GM13977 (cell line): Measurements from ENCODE around the gene BABAM2.
"Not testable (repeated sequence)": the region's sequence is repeated elsewhere in the genome, so short reads cannot be mapped to it uniquely, and the experiment has no call there.

Experiments
- DNase-seq: peaks from one replicate; pipeline ENCODE4 v3.0.0; 2012; ENCODE audit warnings: low spot score
- in situ Hi-C: fragments of 300-500 bp; cut with MboI; formaldehyde crosslinking; loops from one replicate; pipeline ENCODE4 v1.12.0; 2022; ENCODE audit warnings: low sequenced_read_pairs, low pct_unique_long_range_greater_than_20kb, mixed read lengths, inconsistent platforms; ENCODE audit not compliant: unreplicated experiment
- TF ChIP-seq, protein P1 (sequence below): IDR thresholded peaks from 2 replicates; pipeline ENCODE4 v1.5.1; 2012; ENCODE audit warnings: mild to moderate bottlenecking, control low read depth; ENCODE audit not compliant: insufficient read depth; ENCODE audit errors: extremely low read depth, missing control alignments

BABAM2 gene

DNA sequence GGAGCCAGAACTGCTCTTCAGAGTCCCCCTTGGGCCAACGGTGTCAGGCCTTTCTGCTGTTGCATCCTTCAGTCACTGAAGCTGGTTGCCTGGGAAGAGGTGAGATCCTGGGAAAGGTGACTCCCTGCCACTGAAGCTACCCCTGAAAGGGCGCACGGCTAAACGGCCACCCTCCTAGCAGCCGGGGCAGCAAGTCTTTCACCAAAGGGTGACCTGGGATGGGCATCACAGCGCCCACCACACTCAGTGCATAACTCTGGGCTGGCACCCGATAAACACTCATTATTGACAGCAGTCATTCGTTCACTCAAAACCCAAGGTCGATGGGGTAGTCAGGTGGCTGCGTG lies 475.6 kb downstream of the BABAM2 start:
- DNase-seq: no peak
- in situ Hi-C loops: no loop called here
- TF ChIP-seq, protein P1, sequence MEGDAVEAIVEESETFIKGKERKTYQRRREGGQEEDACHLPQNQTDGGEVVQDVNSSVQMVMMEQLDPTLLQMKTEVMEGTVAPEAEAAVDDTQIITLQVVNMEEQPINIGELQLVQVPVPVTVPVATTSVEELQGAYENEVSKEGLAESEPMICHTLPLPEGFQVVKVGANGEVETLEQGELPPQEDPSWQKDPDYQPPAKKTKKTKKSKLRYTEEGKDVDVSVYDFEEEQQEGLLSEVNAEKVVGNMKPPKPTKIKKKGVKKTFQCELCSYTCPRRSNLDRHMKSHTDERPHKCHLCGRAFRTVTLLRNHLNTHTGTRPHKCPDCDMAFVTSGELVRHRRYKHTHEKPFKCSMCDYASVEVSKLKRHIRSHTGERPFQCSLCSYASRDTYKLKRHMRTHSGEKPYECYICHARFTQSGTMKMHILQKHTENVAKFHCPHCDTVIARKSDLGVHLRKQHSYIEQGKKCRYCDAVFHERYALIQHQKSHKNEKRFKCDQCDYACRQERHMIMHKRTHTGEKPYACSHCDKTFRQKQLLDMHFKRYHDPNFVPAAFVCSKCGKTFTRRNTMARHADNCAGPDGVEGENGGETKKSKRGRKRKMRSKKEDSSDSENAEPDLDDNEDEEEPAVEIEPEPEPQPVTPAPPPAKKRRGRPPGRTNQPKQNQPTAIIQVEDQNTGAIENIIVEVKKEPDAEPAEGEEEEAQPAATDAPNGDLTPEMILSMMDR: no peak

DNA sequence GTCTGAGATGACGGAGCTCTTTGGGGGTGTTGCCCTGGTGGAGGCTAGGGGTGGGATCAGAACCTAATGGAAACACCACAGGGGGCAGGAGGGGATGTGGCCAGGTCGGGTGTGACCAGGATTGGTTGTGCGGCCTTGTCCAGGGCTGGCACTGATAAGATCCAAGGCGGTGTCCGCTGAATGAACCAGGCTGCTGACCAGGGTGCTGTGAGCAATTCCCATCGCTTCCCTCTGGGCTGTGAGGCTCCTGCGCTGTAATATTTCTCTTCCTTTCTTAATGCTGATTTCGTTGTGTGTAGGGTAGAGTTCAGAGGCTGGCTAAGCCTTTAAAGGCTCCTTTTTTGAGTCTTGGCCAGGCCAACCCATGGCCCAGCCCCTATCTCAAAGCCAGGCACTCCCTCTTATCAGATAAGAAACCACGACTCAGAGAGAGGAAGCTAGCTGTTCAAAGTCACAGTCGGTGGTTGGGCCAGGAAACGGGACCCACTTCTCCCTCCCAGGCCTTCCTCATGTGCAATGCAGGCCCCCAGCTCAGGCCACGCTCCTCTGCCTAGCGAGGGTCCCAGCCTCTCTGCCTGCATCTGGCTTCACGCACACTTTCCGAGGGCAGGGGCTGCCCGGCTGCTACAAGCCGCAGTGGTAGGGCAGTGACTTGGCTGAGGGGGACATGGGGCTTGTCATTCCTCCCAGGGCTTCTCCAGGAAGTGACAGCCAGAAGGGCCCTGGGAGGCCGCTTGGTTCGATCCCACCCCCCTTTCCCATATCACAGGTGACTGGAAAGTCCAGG lies 476.2 kb downstream of the BABAM2 start:
- no peak for DNase-seq
- in situ Hi-C loops: no loop called here
- TF ChIP-seq, protein P1: no peak

DNA sequence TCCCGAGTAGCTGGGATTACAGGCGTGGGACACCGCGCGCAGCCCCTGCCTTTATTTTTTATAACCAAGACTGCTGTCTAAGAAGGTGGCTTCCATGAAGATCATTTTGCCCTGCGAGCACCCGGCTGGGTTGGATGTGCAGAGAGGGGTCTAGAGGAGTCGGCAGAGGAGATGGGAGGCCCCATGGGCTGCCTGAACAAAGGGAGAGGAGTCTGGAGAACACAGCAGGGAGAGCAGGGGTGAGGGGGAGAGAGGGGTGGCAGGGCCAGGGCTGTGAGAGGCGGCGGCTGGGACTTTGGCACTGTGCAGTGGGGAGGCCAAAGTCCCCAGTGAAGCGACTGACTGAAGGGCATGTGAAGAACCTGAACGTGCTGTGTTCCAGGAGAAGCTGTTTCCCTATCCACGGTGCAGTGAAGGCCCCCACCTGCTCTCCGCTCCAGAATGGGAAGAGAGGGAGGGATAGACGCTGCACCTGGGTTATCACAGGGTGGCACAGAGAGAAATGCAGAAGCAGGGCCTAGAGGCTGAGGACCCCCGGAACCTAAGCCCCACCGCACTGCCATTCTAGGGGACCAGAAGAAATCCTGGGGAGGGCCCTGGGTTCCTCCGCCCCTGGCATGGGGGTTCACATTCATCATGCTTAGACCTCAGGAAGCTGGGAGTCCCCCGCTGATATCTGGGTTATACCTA lies 477.3 kb downstream of the BABAM2 start:
- TF ChIP-seq, protein P1: no peak
- in situ Hi-C loops: no loop called here
- no peak for DNase-seq

DNA sequence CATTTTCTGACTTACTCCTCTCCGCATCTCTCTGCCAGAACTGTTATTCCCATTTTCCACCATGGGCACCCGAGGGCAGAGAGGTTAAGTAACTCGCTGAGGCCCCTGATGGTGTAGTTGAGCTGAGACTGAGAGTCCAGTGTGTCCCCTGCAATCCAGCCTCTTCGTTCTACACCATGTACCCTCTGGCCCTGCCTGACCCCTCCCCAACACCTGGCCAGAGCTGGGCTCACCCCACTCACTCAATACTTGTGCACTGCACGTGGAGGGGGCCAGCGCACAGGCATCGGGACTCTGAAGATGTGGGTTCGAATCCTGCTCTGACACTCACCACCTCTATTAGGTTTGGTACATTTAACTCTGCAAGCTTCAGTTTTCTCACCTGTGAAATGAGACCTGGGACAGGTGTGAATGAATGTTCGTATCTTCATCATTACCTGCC lies 477.8 kb downstream of the BABAM2 start:
- in situ Hi-C loops: no loop called here
- no peak for DNase-seq
- TF ChIP-seq, protein P1: no peak

DNA sequence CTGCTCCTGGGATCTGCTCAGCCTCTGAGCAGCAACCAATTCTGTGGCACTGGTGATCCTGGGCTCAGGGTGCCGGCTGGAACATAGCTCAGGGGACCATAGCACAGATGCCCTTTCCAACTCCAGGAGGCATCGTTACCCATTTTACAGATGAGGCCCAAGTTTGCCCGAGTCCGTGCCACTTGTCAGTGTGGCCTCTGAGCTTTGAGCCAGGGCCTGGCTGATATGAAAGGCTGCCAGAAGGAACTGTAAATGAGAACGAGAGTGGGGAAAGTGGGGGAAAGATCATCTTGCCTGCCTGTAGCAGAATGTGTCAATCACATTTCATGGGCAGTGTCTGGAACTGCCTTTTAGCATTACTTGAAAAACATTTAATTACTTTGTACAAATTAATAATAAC lies 478.8 kb downstream of the BABAM2 start:
- DNase-seq: no peak
- in situ Hi-C loops: no loop called here
- TF ChIP-seq, protein P1: no peak

DNA sequence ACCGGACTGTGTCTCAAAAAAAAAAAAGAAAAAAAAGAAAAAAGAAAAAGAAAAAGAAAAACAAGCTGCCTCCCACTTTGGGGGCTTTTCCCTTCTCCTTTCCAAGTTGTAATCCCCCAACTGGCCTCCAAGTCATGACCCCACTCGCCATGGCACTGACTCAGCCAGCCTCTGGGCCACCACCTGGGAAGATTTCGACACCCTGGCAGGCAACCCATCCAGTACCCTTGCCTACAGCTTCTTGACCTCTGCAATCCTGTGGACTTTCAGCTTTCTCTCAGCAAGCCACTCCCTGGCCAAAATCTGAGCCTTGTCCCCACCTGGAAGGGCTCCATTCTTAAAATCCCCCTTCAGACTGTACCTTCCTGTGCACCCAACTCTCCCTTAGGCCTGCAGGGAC lies 479.8 kb downstream of the BABAM2 start:
- in situ Hi-C loops: no loop called here
- TF ChIP-seq, protein P1: no peak
- DNase-seq: no peak

DNA sequence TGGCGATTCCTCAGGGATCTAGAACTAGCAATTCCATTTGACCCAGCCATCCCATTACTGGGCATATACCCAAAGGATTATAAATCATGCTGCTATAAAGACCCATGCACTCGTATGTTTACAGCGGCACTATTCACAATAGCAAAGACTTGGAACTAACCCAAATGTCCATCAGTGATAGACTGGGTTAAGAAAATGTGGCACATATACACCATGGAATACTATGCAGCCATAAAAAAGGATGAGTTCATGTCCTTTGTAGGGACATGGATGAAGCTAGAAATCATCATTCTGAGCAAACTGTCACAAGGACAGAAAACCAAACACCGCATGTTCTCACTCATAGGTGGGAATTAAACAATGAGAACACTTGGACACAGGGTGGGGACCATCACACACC lies 481.2 kb downstream of the BABAM2 start:
- DNase-seq, in situ Hi-C loops: not testable (repeated sequence)
